ENCODE measurements around the gene SIRPG.
"Not testable (repeated sequence)": the region's sequence is repeated elsewhere in the genome, so short reads cannot be mapped to it uniquely, and the experiment has no call there.

Gene SIRPG

DNA sequence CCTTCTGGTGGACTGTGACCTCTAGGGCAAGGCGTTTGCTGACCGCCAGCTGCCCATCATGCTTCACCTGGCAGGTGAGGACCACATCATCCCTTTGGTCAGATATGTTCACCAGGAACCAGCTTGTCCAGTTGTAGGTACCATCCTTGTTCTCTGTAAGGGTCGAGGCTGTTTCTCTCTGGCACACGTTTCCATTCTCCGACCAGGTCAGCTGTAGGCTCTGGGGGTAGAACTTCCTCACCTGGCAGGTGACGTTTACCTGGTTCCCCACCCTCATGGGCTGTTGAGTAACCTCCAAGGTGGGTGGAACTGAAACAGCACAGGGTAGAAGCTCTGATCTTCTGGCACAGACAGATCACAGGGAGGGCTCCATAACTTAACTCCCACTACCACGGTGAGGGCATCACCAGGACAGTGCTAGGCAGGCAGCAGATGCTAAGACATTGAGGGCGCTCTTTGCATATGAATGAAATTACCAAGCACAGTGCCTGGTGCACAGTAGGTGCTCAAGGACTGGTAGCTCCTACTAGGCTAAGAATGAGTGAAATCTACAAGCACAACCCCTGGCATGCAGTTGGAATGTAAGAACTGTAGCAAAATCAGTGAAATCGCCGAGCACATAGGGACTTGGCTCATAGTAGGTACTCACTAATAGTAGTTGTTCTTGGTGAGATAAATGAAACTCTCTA lies 22.1 kb downstream of the SIRPG start:
- no peak for DNase-seq (ENCODE audit: low spot score)

DNA sequence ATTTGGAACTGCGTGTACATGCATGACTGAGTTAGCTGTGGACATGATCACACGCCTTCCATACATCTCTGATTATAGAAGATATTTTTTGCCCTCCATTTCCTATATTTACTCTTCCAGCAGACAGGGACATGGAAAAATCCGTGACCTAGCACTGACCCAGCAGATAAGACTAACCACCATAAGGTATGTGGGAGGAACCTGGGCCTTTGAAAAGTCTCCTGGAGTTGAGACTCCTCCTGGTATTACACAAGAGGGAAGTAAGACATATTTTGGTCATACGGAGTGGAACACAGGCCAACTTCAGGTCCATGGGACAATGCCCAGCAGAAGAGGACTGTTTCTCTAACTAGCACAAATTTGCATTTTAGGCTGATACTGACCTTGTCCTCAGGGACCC lies 24.0 kb downstream of the SIRPG start:
- DNase-seq (ENCODE audit: low spot score), result no peak

DNA sequence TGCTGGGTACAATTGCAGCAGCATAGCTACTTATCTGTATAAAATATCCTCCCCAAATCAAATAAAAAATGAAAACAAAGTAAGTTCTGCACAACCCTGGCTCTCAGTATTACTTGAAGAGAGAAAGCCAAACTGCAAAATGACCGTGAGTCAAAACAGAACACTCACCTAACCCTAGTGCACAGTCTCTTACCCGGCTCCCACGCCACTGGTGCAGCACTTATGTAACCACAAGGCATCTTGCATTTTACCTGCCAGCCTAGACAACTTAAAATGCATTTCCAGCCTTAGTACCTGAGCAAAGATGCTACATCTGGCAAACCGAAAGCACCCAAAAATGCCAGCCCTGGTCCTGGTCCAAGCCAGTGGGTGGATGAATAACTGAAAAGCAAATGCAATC lies 25.4 kb downstream of the SIRPG start:
- DNase-seq (ENCODE audit: low spot score), result no peak

- no peak for DNase-seq (ENCODE audit: low spot score)
These were observed 26.0 kb downstream of the SIRPG start for GRCh38 chr20:1631309-1632151.

- DNase-seq (ENCODE audit: low spot score), result no peak
These were observed 27.4 kb downstream of the SIRPG start for GRCh38 chr20:1630186-1630585.

GRCh38 chr20:1629321-1629720 lies 28.3 kb downstream of the SIRPG start:
- DNase-seq (ENCODE audit: low spot score), result no peak

DNA sequence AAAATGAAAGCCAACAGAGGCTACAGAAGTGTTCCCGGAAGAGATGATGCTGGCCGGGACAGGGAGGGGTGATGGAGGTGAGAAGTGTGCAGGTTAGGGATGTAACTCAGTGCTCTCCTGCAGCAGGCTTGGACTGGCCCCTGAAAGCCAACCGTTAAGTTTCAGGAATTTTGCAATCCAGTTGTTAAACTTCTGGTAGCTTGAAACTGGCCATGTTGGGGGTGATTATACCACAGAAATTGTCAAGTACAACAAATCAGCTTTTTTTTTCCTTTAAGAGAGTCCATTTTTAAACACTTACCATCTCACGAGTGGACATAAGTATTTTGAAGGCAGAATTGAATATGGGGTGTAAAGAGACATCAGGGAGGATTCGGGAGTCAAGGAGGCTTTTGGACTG lies 29.0 kb downstream of the SIRPG start:
- DNase-seq (ENCODE audit: low spot score), result no peak

GRCh38 chr20:1627200-1627550 lies 30.4 kb downstream of the SIRPG start:
- DNase-seq (ENCODE audit: low spot score), result no peak

DNA sequence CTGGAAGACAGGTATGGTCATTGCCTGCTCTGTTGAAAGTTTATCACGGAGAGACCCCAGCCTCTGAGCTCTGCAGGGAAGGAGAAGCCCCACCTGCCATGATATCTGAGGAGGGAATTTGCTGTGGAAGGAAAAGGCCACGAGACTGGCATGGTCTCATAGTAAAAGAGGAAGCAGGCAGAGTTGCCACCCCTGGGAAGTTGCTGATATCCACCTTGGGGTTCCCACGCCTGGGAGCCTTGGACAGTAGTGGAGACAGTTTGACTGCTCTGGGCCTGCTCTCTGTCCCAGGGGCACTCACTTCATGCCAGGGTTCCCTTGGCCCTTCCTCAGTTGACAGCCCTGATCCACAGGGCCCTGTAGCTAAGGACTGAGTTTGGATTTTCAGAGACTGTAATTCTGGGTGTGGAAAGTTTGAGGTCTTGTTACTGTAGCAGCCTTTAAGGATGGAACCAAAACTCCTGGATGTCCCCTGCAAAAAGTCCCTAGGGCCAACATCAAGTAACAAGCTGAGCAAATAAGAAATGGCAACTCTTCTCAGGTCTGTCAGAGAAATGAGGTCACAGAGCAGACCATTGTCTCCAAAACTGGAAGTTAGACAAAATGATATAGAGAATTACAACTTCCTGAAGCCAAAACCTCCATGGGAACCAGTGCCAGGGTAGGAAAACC lies 30.9 kb downstream of the SIRPG start:
- no peak for DNase-seq (ENCODE audit: low spot score)

- DNase-seq (ENCODE audit: low spot score), result no peak
These were observed 32.4 kb downstream of the SIRPG start for GRCh38 chr20:1625083-1625690.

DNA sequence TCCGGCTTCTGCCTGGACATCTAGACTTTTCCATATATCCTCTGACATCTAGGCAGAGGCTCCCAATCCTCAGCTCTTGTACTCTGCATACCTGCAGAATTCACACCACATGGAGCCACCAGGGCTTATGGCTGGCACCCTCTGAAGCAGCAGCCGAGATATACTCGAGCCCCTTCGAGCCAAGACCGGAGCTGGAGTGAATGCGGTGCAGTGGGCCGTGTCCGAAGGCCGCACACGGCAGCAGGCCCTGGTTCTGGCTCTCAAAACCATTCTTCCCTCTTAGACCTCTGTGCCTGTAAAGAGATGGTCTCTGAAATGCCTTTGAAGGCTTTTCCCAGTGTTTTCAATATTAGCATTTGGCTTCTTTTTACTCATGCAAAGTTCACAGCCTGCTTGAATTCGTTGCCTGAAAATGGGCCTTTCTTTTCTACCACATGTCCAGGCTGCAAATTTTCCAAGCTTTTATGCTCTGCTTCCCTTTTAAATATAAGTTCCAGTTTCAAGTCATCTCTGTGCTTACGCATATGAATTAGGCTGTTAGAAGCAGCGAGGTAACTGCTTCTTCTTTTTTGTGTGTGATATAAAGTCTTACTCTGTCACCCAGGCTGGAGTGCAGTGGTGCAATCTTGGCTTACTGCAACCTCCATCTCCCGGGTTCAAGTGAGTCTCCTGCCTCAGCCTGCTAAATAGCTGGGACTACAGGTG lies 33.9 kb downstream of the SIRPG start:
- no peak for DNase-seq (ENCODE audit: low spot score)

- DNase-seq (ENCODE audit: low spot score), result no peak
These were observed 35.1 kb downstream of the SIRPG start for GRCh38 chr20:1622450-1622849.

DNA sequence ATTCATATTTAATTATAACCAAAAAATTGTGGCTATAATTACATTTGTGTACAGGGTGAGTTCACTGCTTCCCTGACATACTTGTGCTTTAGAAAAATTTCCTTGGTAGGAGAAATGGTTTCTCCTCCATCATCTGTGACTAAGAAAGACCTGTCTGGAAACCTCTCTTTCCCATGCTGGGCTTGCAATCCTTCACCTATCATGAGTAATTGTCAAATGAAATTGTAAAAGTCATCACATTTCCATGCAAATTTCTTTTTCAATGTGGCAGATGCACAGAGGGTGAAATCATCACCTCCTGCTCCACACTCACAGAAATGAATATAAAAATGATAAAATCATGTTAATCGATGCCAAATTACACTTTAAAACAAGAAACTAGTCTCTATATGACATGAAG lies 36.3 kb downstream of the SIRPG start:
- no peak for DNase-seq (ENCODE audit: low spot score)

GRCh38 chr20:1619861-1620444 lies 37.6 kb downstream of the SIRPG start, which contains the start of gene SIRPB1:
Gene SIRPB1 (minus strand): TSS chr20:1620009. CDS start chr20:1619944, 65 bp downstream.
- no peak for DNase-seq (ENCODE audit: low spot score)

- DNase-seq (ENCODE audit: low spot score), result no peak
These were observed 38.5 kb downstream of the SIRPG start for GRCh38 chr20:1618954-1619540.

DNA sequence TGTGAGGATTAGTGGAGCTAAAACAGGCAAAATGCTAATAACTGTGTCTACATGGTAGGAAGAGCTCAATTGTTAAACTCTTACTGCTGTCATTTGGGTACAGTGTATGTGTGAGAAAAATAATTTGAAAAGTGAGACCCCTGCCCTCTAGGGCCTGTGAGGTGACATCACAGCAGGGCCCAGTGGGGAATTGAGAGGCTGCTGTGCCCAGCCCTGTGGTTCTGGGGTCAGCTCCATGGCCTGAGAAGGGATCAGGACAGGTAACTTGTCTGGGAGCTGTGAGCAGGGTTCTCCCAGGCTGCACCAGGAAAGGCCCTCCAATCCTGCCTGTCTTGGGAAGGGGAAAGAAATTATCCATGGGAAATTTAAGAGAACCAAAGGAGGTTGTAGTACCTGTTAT lies 39.1 kb downstream of the SIRPG start:
- no peak for DNase-seq (ENCODE audit: low spot score)

DNA sequence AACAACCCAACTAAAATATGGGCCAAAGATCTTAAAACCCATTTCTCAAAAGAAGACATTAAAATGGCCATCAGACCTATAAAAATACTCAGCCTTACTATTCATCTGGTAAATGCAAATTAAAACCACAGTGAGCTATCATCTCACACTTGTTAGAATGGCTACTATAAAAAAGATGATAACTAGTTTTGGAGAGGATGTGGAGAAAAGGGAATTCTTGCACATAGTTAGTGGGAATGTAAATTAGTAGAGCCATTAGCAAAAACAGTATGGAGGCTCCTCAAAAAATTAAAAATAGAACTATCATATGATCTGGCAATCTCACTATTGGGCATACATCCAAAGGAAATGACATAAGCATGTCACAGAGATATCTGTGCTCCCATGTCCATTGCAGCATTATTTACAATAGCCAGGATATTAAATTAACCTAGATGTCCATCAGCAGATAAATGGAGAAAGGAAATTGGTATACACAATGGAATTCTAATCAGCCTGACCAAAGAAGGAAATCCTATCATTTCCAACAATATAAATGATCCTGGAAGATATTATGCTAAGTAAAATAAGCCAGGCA lies 40.6 kb downstream of the SIRPG start:
- DNase-seq (ENCODE audit: low spot score), result no peak

DNA sequence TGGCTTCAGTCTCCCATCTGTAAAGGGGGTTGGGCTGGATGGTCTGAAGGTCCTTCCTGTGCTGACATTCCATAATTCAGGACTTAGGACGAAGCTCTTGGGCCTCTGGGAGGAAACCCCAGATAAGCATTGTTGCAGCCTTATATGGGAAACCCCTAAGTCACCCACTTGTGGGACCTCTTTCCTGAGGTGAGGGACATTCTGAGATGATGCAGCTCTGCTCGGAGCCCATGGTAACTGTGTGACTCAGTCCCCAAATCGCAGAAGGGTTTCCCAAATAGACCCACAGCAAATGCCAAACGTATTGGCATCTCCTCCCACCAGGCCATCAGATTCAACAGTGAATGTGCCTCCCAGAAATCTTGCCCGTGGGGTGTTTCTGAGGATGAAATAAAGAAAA lies 47.2 kb downstream of the SIRPG start:
- DNase-seq (ENCODE audit: low spot score), result not testable (repeated sequence)

GRCh38 chr20:1608678-1609347 lies 48.8 kb downstream of the SIRPG start:
- not testable (repeated sequence) for DNase-seq (ENCODE audit: low spot score)

GRCh38 chr20:1600736-1601135 lies 56.8 kb downstream of the SIRPG start:
- DNase-seq (ENCODE audit: low spot score), result no peak

Data from hematopoietic multipotent progenitor cell treated with erythropoietin and hydrocortisone succinate and interleukin-3 and kit ligand, for 17 days (in vitro differentiated cells).